Ovary (tissue), 3 donors: Measurements from ENCODE around the gene AAR2.

Source experiments
- CTCF ChIP-seq, 3 donors: fragments of 450-650 bp in 2 of 3; fragments of 200-600 bp in 1 of 3; IDR thresholded peaks; one replicate each; pipeline versions ENCODE4 v1.5.1 to v1.8.0; 2016 to 2022; ENCODE audit warnings: antibody characterized with exemption in 3 of 3, mild to moderate bottlenecking in 1 of 3
- EP300 ChIP-seq: sonication (generic); formaldehyde crosslinking; IDR thresholded peaks from one replicate; pipeline ENCODE4 v1.6.1; 2017; ENCODE audit warnings: antibody characterized with exemption
- POLR2A ChIP-seq: fragments of 450-650 bp; IDR thresholded peaks from one replicate; pipeline ENCODE4 v1.6.1; 2017; ENCODE audit warnings: antibody characterized with exemption, mild to moderate bottlenecking, moderate library complexity
- donor health status: DM: no; HTN: no; CAD: no.

- TF ChIP-seq POLR2A (no peak), CTCF (IDR thresholded peaks at IDR 0.05) (no peak), EP300 (no peak)
These were observed 29.9 kb downstream of the AAR2 start for GRCh38 chr20:36266189-36266588.
